Measurements from ENCODE around the gene MRGPRX4.
"Not testable (repeated sequence)": the region's sequence is repeated elsewhere in the genome, so short reads cannot be mapped to it uniquely, and the experiment has no call there.

MRGPRX4 gene

DNA sequence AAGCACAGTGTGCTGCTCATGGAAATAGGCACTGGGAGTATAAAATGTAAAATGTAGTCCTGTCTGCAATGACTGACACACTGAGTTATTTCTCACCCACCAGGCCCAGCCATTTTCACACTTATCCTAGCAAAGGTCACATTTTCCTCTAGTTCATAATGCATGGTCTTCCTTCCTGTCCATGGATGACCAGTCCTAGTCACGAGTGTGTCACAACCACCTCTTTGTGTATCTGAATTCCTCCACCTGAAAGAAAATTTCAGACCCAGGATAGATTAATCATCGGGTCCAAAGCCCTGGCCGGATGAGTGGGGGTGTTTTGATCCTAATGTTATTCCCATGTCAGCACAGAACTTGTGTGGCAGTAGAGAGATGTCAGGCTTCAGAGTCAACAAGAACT is at the start of gene MRGPRX4:
TSS of gene MRGPRX4 (plus strand) at position 172 of the 400 bp plus-strand sequence. CDS start 420 bp downstream, outside the sequence.
- no peak for DNase-seq (ENCODE audit: low spot score)

DNA sequence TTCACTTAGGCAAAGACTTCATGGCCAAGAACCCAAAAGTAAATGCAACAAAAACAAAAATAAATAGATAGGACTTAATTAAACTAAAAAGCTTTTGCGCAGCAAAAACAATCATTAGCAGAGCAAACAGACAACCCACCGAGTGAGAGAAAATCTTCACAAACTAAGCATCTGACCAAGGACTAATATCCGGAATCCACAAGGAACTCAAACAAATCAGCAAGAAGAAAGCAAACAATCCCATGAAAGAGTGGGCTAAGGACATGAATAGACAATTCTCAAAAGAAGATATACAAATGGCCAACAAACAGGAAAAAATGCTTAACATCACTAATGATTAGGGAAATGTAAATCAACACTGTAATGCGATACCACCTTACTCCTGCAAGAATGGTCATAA is 41.5 kb upstream of the MRGPRX4 start:
- DNase-seq (ENCODE audit: low spot score), result not testable (repeated sequence)

DNA sequence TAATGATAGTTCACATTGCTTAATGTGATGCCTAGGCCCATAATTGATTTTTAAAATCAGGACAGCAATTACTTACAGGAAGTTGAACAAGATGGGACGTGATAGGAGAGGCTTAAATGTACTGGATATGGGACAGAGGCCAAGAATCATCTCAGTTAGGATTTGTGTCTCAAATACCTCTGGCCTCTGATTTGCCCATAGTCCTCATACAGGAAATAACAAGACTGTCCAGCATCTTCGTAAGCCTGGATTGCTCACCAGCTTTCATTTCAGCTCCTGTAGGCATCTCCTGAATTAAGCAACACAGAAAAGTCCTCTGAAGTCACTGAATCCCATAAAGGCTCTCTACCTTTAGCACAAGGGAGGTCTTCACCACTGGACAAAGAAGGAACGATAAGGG is 40.3 kb upstream of the MRGPRX4 start, which contains the start of gene MRGPRX3:
TSS of gene MRGPRX3 (plus strand) at position 231 of the 400 bp plus-strand sequence. CDS start 4,632 bp downstream, outside the sequence.
- DNase-seq (ENCODE audit: low spot score), result no peak

DNA sequence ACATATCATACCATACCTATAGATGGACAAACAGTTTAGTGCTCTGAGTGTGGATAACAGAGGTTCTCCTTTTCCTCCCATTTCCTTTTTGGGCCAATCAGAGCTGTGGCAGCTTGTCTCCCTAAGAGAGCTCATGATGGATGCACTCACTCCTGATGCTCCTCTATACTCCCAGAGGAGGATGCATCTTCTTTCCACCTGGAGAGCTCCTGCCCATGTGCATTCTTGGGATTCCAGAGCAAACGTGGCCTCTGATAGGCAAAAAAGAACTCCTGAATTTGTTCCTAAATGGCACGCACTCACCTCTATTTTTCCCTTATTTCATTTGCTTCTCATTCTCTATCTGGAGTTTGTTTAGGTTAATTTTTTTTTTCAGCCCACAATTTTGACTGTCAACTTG is 37.3 kb upstream of the MRGPRX4 start:
- DNase-seq (ENCODE audit: low spot score), result no peak

DNA sequence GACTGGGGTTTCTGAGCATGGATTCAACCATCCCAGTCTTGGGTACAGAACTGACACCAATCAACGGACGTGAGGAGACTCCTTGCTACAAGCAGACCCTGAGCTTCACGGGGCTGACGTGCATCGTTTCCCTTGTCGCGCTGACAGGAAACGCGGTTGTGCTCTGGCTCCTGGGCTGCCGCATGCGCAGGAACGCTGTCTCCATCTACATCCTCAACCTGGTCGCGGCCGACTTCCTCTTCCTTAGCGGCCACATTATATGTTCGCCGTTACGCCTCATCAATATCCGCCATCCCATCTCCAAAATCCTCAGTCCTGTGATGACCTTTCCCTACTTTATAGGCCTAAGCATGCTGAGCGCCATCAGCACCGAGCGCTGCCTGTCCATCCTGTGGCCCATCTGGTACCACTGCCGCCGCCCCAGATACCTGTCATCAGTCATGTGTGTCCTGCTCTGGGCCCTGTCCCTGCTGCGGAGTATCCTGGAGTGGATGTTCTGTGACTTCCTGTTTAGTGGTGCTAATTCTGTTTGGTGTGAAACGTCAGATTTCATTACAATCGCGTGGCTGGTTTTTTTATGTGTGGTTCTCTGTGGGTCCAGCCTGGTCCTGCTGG is 35.3 kb upstream of the MRGPRX4 start:
- no peak for DNase-seq (ENCODE audit: low spot score)

DNA sequence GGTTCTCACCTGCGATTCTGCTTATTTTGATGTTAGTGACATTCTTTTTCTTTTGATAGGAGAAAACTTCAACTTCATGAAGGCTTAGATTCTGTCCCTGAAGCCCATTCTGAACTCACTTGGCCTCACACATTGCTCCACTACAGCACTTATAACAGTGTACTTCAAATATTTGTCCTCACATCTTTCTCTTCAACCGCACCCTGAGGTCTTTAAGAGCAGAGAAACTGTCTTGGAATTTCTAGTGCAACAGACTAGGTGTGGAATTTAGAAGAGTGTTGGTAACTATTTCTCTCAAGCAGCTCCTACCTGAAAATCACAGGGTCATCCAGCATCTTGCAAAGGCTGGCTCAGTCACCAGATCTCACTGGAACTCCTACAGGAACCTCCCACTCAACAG is 32.5 kb upstream of the MRGPRX4 start:
- DNase-seq (ENCODE audit: low spot score), result no peak

DNA sequence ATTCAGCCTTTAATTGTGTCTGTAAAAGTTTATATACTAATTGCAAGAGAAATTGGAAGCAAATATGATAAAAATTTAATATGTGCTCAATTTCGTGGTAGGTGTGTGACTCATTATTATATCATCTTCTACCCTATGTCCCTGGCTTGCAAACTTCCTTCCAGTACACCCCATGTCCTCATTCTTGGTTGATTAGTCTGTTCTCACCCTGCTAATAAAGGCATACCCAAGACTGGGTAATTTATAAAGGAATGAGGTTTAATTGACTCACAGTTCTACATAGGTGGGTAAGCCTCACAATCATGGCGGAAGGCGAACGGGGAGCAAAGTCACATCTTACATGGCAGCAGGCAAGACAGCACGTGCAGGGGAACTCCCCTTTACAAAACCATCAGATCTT is 28.4 kb upstream of the MRGPRX4 start:
- peak; percentile 83 for DNase-seq (ENCODE audit: low spot score)

DNA sequence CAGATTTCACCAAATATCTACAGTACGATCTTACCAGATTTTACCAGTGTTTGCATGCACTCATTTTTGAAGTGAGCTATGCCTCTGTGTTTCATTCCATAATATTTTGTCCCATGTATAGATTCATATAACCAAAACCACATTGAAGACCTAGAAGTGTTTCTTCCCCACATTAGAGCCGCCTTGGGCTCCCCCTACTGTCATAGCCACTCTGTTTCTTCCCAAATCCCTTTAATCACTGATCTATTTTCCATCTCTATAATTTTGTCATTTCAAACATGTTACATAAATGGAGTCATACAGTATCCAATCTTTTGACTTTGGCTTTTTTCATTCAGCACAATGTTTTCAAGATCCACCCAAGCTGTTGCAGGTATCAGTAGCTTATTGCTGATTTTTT is 27.6 kb upstream of the MRGPRX4 start:
- DNase-seq (ENCODE audit: low spot score), result no peak

DNA sequence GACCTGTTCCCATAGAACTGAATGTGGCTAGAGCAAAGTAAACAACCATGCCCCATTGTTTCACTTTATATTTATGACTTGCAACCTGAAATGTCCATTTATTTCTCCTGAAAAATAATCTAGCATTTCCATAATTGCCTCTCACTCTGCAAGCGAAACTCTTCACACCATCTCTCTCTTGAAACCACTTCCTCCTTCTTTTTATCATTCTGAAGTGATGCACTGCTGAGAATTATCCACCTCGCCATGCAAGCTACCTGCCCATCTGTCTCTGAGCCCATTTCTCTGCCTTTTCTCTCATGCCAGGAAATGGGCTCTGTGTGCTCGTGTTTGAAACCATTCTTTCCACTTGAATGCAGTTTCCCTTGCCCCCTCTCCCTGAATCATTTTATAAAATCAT is 26.8 kb upstream of the MRGPRX4 start:
- no peak for DNase-seq (ENCODE audit: low spot score)

DNA sequence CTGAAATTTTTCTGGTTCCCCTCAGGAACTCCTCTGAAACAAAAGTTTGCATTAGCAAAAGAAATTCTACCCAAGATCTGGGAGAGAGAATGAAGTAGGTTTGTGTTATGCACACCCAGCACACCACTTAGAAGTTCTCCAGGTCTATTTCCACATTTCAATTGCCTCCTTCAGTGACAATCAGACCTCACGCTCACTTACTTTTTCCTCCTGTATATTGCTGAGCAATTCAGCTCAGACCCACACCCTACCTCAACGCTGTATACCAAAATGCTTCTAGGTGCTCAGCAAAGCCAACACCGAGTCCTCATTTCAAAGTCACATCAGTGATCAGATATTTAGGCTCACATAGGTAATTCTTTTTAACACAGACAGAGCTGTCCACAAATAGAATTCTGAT is 21.1 kb upstream of the MRGPRX4 start:
- DNase-seq (ENCODE audit: low spot score), result no peak

DNA sequence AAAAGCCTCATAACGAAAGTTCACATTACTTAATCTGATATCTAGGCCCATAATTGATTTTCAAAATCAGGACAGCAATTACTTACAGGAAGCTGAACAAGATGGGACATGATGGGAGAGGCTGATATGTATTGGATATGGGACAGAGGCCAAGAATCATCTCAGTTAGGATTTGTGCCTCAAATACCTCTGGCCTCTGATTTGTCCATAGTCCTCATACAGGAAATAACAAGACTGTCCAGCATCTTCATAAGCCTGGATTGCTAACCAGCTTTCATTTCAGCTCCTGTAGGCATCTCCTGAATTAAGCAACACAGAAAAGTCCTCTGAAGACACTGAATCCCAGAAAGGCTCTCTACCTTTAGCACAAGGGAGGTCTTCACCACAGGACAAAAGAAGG is 4.3 kb upstream of the MRGPRX4 start:
- no peak for DNase-seq (ENCODE audit: low spot score)

DNA sequence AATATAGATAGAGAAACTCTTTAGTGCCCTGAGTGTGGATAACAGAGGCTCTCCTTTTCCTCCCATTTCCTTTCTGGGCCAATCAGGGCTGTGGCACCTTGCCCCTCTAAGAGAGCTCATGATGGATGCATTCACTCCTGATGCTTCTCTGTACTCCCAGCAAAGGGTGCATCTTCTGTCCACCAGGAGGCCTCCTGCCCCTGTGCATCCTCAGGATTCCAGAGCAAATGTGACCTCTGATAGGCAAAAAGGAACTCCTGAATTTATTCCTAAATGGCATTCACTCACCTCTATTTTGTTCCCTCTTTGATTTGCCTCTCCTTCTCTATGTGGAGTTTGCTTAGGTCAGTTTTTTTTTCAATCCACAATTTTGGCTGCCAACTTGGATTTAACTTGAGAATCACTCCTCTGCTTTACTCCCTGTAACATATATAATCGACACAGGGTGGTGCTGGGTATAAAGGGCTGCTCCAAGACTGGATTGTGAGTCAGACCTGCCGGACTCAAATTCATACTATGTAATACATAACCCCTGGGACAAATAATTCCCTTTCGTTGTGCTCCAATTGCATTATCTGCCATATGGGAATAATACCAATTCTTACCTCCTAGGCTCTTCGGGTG is 1.1 kb upstream of the MRGPRX4 start:
- peak; percentile 53 for DNase-seq (ENCODE audit: low spot score)

DNA sequence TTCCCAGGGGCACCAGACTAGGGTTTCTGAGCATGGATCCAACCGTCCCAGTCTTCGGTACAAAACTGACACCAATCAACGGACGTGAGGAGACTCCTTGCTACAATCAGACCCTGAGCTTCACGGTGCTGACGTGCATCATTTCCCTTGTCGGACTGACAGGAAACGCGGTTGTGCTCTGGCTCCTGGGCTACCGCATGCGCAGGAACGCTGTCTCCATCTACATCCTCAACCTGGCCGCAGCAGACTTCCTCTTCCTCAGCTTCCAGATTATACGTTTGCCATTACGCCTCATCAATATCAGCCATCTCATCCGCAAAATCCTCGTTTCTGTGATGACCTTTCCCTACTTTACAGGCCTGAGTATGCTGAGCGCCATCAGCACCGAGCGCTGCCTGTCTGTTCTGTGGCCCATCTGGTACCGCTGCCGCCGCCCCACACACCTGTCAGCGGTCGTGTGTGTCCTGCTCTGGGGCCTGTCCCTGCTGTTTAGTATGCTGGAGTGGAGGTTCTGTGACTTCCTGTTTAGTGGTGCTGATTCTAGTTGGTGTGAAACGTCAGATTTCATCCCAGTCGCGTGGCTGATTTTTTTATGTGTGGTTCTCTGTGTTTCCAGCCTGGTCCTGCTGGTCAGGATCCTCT is 709 bp downstream of the MRGPRX4 start:
- no peak for DNase-seq (ENCODE audit: low spot score)

DNA sequence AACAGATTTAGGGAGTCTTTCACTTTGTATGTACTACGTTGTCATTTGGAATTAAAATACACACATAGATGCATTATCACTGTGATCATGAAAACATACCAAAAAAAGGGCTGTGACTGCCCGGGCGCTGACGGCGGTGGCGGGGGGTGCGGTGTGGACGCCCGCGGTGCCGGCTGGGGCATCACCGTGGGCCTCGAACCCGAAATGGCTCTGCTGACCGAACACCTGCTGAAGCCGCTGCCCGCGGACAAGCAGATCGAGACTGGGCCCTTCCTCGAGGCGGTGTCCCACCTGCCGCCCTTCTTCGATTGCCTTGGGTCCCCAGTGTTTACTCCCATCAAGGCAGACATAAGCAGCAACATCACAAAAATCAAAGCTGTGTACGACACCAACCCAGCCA is 16.2 kb downstream of the MRGPRX4 start:
- no peak for DNase-seq (ENCODE audit: low spot score)

DNA sequence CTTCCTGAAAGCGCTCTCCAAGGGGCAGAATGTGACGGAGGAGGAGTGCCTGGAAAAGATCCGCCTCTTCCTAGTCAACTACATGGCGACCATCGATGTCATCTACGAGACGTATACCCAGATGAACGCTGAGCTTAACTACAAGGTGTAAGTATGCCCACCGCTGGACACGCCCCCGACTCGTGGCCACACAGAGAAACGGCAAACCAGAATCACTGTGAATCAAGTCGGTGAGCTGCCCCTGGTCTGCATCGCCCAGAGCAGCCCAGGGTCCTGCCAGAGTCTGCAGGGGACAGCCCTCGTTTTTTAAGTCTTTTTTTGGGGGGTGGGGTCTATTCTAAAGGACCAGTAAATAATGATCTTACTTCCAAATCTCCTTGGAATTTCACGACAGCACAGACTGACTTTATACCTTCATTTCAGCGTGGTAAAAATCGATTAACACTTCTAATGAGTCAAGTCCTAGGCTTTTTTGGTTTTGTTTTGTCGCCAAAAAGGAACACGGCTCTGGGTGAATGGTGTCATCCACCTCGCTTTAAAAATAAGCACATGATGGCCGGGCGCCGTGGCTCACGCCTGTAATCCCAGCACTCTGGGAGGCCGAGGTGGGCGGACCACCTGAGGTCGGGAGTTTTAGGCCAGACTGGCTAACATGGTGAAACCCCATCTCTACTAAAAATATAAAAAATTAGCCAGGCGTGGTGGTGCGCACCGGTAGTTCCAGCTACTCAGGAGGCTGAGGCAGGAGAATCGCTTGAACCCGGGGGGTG is 17.0 kb downstream of the MRGPRX4 start:
- DNase-seq (ENCODE audit: low spot score), result not testable (repeated sequence)

DNA sequence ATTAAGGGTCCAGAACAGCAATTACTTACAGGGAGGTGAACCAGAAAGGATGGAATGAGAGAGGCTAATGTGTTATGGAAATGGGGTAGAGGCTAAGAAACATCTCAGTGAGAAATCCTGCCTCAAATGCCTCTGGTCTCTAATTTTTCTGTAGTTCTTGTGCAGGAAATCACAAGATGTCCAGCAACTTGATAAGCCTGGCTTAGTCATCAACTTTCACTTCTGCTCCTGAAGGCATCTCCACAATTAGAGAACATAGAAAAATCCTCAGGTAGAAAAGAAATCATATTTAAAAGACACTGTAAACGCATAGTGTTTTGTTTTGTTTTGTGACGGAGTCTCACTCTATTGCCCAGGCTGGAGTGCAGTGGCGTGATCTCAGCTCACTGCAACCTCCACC is 18.7 kb downstream of the MRGPRX4 start:
- DNase-seq (ENCODE audit: low spot score), result no peak

DNA sequence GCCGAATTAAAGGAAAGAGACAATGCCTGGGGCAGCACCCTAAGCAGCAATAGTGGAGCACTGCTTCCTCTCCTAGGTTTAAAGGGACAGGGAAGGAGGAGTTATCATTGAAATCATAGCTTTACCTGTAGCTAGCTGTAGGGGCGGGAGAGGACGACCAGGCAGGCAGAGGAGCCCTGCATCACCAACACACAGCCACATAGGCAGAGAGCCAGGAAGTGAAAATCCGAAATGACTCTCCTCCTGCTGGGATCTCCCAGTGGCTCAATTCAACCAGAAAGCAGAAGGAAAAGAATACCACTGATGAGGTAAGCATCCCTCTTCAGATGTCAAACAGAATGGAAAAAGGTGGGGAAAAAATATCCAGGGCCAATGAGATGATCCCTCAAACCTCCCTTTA is 20.4 kb downstream of the MRGPRX4 start:
- DNase-seq (ENCODE audit: low spot score), result no peak

DNA sequence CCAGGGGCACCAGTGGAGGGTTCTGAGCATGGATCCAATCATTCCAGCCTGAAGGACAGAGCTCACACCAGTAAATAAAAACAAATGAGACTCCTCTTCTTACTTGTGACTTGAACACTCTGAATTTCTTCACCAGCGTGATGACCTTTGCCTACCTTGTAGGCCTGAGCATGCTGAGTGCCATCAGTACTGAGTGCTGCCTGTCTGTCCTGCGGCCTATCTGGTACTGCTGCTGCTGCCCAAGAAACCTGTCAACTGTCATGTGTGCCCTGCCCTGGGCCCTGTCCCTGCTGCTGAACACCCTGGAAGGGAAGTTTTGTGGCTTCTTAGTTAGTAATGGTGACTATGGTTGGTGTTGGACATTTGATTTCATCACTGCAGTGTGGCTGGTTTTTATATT is 23.9 kb downstream of the MRGPRX4 start:
- no peak for DNase-seq (ENCODE audit: low spot score)

DNA sequence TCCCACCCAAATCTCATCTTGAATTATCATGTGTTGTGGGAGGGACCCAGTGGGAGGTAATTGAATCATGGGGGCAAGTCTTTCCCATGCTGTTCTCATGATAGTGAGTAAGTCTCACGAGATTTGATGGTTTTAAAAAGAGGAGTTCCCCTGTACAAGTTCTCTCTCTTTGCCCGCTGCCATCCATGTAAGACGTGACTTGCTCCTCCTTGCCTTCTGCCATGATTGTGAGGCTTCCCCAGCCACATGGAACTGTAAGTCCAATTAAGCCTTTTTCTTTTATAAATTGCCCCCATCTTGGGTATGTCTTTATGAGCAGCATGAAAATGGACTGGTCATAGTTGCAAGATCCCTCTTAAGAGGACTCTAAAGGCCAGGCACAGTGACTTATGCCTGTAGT is 25.1 kb downstream of the MRGPRX4 start:
- not testable (repeated sequence) for DNase-seq (ENCODE audit: low spot score)

DNA sequence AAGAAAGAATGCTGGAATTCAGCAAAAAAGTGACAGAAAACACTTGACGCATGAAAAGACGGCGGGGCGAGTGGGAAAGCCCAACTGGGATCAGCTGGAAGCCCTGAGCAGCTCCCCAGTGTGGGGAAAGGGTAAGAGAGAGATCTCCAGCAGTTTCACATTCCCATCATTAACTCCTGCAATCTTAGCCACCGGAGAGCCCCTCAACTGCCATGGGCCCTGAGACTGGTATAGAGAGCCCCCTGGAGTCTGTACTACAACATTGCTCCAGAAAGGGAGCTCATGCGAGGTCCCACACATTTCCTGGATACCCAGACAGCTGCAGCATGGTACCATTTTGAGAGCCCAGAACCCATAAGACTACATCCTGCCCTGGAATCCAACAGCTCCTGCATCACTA is 31.1 kb downstream of the MRGPRX4 start:
- DNase-seq (ENCODE audit: low spot score), result peak; percentile 8

DNA sequence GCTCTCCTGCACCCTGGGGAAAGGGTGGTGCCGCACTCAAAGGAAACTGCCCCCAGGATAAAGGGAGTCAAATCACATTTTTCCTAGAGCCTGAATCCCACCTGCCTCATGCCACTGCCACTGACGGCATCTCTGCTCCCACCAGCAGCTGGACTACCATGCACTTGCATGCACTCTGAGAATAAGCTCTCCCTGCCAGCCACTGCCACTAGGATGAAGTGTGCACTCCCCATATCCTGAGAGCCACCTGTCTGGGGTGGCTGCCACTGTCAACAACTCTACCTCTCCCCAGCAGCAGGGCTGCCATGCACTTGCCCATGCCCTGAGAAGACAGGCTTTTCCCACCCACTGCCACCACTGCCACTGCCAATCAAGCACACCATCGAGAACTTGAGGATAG is 31.6 kb downstream of the MRGPRX4 start:
- DNase-seq (ENCODE audit: low spot score), result no peak

DNA sequence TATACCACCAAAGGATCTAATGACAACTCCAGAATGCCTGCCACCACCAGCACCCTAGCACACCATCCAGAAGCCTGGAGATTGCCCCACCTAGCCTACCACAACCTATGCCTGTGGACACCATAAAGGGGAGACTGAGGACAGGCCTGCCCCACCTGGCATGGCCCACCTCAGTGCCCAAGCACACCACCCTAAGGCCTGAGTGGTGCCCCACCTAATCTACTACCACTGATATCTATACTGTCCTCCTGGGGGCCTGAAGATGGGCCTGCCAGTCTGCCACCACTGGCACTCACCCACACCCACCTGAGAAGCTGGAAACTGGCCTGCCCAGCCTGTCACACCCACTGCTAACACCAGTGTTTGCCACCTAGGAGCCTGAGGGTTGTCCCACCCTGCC is 32.1 kb downstream of the MRGPRX4 start:
- no peak for DNase-seq (ENCODE audit: low spot score)

DNA sequence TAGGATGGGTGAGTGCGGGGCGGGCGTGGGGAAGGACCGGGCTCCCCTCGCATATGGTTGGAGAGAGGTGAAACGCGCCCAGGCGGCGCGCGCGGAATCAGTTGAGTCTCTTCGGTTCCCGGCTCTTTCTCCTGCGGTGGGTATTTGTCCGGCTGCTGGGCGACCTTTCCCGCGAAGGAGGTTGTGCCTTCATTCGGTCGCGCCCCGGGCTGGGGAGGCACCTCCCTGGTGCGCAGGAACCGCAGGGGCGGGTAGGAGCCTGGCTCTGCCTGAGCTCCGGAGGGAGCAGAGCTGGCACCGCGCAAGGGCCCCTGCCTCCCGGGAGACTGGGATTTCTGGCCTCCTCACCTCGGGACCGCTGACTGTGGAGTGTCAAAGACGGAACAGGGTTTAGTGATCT is 36.4 kb downstream of the MRGPRX4 start:
- DNase-seq (ENCODE audit: low spot score), result no peak
